T-helper 1 cell (primary cell): ENCODE data around the gene CNOT6L.
A peak's percentile ranks its signal among the peaks of the same experiment; 100 is the strongest.

Experiments
- DNase-seq, 5 donors: peaks; one replicate each; pipeline ENCODE4 v3.0.0-alpha.2; 2012 to 2020
- total RNA-seq, 4 donors: gene quantifications; one replicate each; lab custom pipeline; 2026; lab: John Stamatoyannopoulos, UW

CNOT6L gene
- total RNA-seq, result 247 to 396 (median 278) reads per million in 4 donors

DNA sequence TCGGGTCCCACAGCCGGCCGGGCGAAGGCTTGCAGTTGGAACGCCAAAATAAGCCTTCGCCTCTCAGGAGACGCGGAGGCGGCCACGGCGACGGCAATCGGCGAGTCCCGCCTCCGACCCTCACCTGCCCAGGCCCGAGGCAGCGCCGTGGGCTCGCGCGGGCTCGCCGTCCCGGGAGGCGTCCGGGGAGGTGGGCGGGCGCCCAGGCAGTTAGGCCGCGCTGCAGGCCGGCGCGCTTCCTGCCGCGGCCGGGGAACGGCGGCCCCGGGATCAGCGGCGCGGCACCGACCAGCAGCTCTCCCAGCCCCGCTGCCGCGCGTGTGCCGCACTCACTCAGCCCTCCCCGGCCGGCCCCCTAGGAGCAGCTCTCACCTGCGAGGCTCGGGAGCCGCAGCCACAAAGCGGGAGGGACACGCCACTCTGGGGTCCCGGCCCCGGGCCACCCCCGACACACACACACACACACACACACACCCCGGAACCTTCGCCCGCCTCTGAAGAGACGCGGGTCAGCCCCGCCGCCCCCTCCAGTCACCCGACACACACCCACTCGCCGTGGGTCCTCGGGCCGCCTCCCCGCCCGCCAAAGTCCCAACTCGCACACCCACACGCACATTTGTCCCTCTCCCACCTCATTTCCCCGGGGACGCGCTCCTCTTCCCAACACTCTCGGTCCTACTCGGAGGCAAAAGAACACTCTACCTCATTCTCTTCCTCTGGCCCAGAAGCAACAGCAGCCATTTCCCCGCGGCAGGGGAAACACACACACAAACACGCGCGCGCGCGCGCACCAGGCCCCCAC, at the start of gene CNOT6L:
TSS of gene CNOT6L (minus strand) at position 767 of the 802 bp plus-strand sequence. CDS start at position 707, 60 bp downstream.
- peak; percentile 59 to 84 (median 77) for DNase-seq

DNA sequence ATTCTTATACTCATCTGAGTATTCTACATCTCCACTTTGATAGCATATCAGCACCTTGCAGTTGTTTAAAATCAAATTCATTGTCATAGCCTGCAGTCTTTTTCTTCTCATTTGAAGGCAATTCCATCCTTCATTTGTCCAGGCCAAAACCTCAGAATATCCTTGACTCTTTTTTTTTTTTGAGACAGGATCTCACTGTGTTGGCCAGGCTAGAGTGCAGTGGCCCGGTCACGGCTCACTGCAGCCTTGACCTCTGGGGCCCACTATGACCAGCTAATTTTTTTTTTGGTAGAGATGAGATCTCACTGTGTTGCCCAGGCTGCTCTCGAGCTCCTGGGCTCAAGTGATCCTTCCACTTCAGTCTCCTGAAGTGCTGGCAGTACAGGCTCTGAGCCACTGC, 46.1 kb upstream of the CNOT6L start:
- no peak for DNase-seq

DNA sequence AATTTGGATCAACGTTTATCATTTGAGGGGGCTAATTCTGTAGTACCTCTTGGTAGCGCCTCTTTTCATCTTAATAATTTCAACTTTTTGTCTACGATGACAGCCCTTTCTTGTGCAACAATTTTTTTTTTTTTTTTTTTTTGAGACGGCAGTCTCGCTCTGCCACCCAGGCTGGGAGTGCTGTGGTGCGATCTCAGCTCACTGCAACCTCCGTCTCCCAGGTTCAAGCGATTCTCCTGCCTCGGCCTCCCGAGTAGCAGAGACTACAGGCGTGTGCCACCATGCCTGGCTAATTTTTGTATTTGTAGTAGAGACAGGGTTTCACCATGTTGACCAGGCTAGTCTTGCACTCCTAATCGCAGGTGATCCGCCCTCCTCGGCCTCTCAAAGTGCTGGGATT, 44.2 kb upstream of the CNOT6L start:
- DNase-seq, result peak in 1 of 5 donors; percentile 28

GRCh38 chr4:77862478-77863216, 43.5 kb upstream of the CNOT6L start, which contains the start of gene MRPL1:
Gene MRPL1 (plus strand): TSS chr4:77862830. CDS start chr4:77862849, 19 bp downstream.
- peak; percentile 77 to 95 (median 84) for DNase-seq

- DNase-seq, result peak in 1 of 5 donors; percentile 73
Measured at GRCh38 chr4:77861495-77861894, 42.3 kb upstream of the CNOT6L start.

DNA sequence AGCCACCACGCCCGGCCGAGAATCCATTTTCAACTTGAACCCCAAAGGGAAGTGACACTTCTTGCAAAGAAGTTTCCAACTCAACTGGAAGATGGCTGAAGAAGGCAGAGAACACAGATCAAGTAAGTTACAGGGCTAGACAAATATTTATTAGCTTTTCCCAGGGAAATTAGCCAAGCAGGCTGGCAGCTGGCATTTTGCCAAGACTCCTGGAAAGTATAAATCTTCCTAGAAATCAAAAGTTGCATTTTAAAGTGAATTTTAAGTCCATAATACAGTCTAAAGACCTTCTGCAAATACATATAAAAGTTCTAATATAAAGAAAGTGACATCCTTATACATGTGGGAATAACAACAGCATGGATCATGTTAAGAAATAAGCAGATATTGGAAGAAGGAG, 40.1 kb upstream of the CNOT6L start:
- no peak for DNase-seq

DNA sequence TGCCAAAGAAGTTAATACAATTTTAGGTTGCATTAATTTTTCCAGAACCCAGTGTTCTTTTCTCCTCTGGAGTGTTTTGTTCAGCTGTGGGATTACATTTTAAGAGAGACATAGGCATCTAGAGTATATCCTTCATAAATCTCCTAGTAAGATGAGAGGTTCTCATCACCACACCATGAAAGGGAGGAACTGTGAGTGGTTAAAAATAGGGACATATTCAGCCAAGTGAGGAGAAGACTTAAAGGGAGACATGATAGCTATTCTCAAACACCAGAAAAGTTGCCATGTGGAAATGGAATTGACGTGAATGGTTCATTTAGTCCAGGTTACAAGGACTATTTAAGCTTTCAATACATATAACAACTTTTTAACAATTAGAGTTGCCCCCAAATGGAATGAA, 37.0 kb upstream of the CNOT6L start:
- no peak for DNase-seq

GRCh38 chr4:77854431-77855111, 35.4 kb upstream of the CNOT6L start:
- DNase-seq, result peak in 1 of 5 donors; percentile 73

DNA sequence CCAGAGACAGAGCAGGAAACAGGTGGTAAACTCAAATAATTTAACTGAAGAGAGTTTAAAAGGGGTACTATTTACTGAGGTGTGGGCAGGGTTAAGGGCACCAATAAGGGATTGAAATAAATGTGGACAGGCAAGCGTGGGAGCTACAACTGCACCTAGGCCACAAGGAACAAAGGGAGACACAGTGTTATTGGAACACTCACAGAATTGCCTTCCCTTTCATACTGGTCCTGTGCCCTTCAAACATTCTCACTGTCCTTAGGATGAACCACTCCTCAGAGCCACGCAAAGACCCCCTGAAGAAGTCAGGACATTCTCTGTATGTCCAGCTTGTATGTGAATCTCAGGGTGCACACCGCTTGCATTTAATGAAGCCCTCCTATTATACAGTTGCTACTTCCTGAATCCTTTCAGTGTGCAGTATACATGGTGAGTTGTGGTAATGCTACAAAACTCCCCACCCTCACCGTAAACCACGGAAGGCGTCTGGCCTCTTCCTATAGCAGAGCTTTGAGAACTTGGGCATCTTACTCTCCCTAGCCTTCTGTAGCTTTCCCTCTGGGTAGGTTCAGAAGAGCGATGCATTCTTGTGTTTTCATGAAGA, 33.8 kb upstream of the CNOT6L start:
- peak; percentile 30 to 87 (median 61) for DNase-seq

DNA sequence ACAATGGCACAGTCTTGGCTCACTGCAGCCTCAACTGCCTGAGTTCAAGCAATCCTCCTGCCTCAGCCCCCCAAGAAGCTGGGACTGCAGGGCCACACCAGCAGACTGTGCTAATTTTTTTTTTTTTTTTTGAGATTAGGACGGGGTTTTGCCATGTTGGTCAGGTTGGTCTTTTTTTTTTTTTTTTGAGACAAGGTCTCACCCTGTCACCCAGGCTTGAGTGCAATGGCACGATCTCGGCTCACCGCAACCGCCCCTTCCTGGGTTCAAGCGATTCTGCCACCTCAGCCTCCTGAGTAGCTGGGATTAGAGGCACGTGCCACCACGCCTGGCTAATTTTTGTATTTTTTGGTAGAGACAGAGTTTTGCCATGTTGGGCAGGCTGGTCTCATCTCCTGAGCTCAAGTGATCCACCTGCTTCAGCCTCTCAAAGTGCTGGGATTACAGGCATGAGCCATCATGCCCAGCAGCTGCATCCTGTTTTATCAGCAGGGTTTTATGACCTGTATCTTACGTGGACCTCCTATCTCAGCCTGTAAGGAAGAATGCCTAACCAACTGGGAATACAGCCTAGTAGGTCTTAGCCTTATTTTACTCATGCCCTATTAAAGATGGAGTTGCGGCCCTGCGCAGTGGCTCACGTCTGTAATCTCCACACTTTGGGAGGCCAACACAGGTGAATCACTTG, 30.3 kb upstream of the CNOT6L start:
- DNase-seq, result no peak

DNA sequence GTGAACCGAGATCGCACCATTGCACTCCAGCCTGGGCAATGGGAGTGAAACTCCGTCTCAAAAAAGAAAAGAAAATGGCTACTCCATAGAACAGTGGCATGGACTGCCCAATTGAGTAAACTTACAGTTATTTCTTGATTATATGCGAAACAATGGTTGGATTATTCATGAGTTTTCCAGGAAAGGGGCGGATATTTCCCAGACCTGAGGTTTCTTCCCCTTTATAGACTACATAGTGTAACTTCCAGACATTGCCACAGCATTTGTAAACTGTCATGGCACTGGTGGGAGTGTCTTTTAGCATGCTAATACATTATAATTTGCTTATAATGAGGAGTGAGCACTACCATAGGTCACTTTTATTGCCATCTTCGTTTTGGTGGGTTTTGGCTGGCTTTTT, 29.3 kb upstream of the CNOT6L start:
- DNase-seq, result no peak

DNA sequence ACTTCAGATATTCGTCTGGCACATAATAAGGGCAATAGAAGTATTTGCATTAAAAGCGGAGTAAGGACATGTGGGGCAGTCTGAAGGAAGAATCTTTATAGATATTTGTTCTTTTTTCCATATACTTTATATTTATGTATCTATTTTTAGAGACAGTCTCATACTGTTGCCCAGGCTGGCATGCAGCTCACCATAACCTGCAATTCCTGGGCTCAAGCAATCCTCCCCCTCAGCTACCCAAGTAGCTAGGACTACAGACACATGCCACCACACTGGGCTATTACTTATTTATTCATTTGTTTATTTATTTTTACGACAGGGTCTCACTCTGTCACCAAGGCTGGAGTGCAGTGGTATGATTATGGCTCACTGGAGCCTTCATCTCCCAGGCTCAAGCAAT, 26.8 kb upstream of the CNOT6L start:
- DNase-seq, result no peak

DNA sequence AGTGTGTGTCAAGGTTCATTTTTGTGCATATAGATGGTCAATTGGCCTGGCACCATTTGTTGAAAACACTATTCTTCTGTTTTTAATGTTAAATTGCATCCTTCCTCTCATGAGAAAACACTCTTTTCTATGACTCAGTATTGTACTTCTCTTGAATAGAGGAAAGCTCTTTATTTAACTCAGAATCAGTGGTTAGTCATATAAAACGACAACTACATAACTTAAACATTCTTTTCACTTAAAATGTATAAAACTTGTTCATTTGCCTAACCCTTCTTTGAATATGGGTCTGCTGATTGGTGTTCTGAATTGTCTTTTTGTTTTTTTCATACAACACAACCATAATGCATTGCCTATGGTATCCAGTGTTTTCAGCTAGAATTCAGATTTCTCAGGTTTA, 26.2 kb upstream of the CNOT6L start:
- DNase-seq, result no peak

DNA sequence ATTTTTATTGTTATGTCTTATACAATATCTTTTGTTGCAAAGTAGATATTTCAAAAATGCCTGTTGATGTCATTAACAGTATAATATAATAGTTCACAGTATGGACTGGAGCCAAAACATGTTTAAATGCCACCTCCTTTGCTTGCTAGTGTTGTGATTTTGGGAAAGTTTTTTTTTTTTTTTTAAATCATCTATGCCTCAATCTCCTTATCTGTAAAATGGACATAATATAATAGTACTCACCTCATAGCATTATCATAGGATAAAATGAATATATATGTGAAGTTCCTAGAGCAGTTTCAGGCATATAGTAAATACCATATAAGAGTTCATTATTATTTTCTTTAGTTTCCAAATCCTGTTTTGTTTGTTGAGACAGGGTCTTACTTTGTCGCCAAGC, 25.2 kb upstream of the CNOT6L start:
- DNase-seq, result no peak

DNA sequence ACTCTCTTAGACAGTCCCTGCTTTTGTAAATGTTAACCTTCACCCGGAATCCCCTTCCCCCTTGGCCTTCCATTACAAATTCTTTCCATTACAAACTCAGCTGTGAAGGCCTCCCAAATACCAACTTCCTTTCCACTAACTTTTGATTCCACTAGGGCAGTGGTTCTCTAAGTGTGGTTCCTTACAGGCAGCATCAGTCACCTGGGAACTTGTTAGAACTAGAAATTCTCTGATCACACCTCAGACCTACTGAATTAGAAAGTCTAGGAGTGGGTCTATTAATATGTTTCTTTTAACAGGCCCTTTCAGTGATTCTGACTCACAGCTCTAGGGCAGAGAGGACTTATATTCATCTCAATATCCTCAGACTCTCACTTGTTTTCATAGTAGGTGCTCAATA, 24.5 kb upstream of the CNOT6L start:
- no peak for DNase-seq

- no peak for DNase-seq
Measured at GRCh38 chr4:77834403-77834802, 15.2 kb upstream of the CNOT6L start.

DNA sequence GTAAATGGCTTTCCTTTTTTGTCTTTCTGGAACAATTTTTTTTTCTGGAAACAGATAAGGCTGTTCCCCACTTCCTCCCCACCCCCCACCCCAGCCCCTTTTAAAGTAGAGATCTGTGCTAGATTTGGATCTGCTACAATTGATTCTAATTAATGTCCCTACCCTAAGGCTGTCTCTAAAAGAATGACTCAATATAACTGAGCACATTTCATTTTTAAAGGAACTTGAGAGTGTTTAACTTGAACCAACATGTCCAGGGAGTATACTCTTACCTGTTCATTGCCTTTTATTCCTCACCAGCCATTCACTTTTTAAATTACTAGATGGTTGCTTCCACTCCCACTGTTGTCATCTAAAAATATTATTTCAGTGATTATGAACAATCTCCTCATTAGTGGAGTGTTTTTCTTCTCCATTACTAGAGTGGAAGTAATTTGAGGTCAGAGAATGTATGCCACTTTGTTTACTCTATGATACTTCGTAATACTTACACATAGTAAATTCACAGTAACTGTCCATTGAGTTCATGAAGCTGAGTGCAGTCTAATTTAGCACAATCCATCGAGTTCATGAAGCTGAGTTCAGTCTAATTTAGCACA, 14.1 kb upstream of the CNOT6L start:
- no peak for DNase-seq

- peak in 1 of 5 donors; percentile 3 for DNase-seq
Measured at GRCh38 chr4:77827343-77827742, 8.2 kb upstream of the CNOT6L start.

GRCh38 chr4:77826275-77826674, 7.1 kb upstream of the CNOT6L start:
- no peak for DNase-seq

GRCh38 chr4:77821775-77822174, 2.6 kb upstream of the CNOT6L start:
- peak in 4 of 5 donors; percentile 27 to 77 (median 36) for DNase-seq
